ENCODE measurements around the gene CCDC148. TPM values are rescaled to one million over a fixed set of nuclear protein-coding genes. Genes with fewer than 3 reads are reported as not detected.

CCDC148 gene
- polyA plus RNA-seq, 2 of the 4 experiments (the other 2 are of a cell fraction) = 0.41 to 0.85 TPM

DNA sequence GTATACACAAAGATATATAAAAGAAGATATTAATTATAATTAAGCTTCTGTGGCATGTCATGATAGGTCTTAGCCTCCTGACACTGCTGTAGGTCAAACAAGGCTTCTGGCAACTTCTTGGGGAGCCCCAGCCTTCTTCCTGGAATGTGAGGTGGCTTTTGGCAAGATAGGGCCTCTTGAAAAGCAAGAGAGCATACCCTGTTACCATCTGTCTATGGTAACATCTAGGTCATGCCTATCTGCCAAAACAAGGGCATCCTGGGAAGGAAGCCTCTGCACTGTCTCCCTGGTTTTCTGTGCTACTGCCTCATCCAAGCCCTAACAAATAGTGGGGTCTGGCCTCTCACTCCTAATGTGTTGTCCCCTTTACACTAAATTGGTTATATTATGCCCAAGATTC lies 70.9 kb downstream of the CCDC148 start (continued):
- TF ChIP-seq KDM5A (IDR thresholded peaks at IDR 0.05) (no peak), MAZ (IDR thresholded peaks at IDR 0.05; ENCODE audit: borderline replicate concordance, low read depth, low read length) (no peak), ESRRA (IDR thresholded peaks at IDR 0.05; ENCODE audit: borderline replicate concordance, low read length) (no peak)

DNA sequence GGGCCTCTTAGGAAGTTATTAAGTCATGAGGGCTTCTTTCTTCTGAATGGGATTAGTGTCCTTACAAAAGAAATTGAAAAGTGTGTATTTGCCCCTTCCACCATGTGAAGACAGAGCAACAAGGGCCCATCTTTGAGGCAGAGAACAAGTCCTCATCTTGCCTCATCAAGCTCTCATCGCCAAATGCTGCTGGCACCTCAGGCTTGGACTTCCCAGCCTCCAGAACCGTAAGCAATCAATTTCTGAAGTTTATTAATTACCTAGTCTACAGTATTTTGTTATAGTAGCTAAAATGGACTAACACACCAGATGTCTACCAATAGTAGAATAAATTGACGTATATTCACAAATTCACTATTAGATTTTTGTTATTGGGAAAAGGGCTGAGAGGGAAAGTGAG lies 74.6 kb downstream of the CCDC148 start:
- POLR2A ChIA-PET = no interaction called here
- CTCF ChIA-PET = no interaction called here
- no peaks in the 10 kb centered on the region for H3K4me1 ChIP-seq
- TF ChIP-seq, protein P1, sequence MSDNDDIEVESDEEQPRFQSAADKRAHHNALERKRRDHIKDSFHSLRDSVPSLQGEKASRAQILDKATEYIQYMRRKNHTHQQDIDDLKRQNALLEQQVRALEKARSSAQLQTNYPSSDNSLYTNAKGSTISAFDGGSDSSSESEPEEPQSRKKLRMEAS (IDR thresholded peaks at IDR 0.05) = no peak
- TF ChIP-seq CBX2 (IDR thresholded peaks at IDR 0.05; ENCODE audit: borderline replicate concordance, low read depth) = no peak
- peaks cover 3% of the 10 kb centered on the region; the same call in 1 of the 3 replicates for H3K9me3 ChIP-seq
- H3K27ac ChIP-seq = no peak overlapping the region
- no peak overlapping the region for H3K4me2 ChIP-seq
- WGBS (ENCODE audit: missing lambda C conversion rate) = 67% methylated on average over 3 of the region's 3 CpGs
- FAIRE-seq (no peak), DNase-seq (ENCODE audit: low read depth in 1 of 2, low spot score in 1 of 2) (no peak), ATAC-seq (no peak)
- H3K4me3 ChIP-seq = no peak overlapping the region

DNA sequence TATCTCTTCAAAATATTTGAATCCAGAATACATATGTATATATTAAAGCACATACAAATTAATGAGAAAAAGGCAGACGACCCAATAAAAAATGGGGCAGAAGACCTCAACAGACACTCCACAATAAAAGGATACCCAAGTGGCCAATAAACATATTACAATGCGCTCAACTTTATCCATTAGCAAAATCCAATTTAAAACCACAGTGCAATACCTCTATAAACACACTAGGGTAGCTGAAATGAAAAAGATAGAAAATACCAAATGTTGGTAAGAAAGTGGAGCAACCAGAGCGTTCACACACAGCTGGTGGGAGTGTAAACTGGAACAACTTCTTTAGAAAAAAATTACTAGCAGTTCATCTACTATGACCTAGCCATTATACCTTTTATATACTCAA lies 75.3 kb downstream of the CCDC148 start:
- Histone ChIP-seq H3K9me3 (peaks cover 3% of the 10 kb centered on the region; the same call in 1 of the 3 replicates), H3K4me3 (no peak overlapping the region), H3K4me1 (no peaks in the 10 kb centered on the region), H3K27ac (no peak overlapping the region), H3K4me2 (no peak overlapping the region)
- CTCF ChIA-PET = no interaction called here
- no peak for DNase-seq (ENCODE audit: low read depth in 1 of 2, low spot score in 1 of 2)
- TF ChIP-seq HDAC2 (IDR thresholded peaks at IDR 0.05) (no peak), EHF (CRISPR knock-in tag; IDR thresholded peaks at IDR 0.05) (no peak), NFE2L2 (conservative IDR thresholded peaks at IDR 0.05; ENCODE audit: low read length) (no peak), EHMT2 (IDR thresholded peaks at IDR 0.05; ENCODE audit: low read depth) (no peak), JUN (IDR thresholded peaks at IDR 0.05) (no peak), POLR2A (IDR thresholded peaks at IDR 0.05; ENCODE audit: low read length) (no peak), CBX8 (IDR thresholded peaks at IDR 0.05) (no peak), NPAS2 (CRISPR knock-in tag; IDR thresholded peaks at IDR 0.05; ENCODE audit: borderline replicate concordance) (no peak), RNF2 (IDR thresholded peaks at IDR 0.05; ENCODE audit: borderline replicate concordance, low read depth) (no peak), MAFK (IDR thresholded peaks at IDR 0.05; ENCODE audit: partially characterized antibody) (no peak), ESRRA (IDR thresholded peaks at IDR 0.05; ENCODE audit: borderline replicate concordance, low read length) (no peak), FOSB (CRISPR knock-in tag; IDR thresholded peaks at IDR 0.05) (no peak), HOXB13 (CRISPR knock-in tag; IDR thresholded peaks at IDR 0.05; ENCODE audit: low read depth) (no peak), RCOR1 (IDR thresholded peaks at IDR 0.05; ENCODE audit: low read depth, low read length) (no peak), RAD21 (conservative IDR thresholded peaks at IDR 0.05 in 1 of 2, IDR thresholded peaks at IDR 0.05 in 1 of 2) (no peak), HOXB5 (CRISPR knock-in tag; IDR thresholded peaks at IDR 0.05) (no peak)
- TF ChIP-seq, protein P2, sequence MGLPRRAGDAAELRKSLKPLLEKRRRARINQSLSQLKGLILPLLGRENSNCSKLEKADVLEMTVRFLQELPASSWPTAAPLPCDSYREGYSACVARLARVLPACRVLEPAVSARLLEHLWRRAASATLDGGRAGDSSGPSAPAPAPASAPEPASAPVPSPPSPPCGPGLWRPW (IDR thresholded peaks at IDR 0.05) = no peak
- TF ChIP-seq, protein P3, sequence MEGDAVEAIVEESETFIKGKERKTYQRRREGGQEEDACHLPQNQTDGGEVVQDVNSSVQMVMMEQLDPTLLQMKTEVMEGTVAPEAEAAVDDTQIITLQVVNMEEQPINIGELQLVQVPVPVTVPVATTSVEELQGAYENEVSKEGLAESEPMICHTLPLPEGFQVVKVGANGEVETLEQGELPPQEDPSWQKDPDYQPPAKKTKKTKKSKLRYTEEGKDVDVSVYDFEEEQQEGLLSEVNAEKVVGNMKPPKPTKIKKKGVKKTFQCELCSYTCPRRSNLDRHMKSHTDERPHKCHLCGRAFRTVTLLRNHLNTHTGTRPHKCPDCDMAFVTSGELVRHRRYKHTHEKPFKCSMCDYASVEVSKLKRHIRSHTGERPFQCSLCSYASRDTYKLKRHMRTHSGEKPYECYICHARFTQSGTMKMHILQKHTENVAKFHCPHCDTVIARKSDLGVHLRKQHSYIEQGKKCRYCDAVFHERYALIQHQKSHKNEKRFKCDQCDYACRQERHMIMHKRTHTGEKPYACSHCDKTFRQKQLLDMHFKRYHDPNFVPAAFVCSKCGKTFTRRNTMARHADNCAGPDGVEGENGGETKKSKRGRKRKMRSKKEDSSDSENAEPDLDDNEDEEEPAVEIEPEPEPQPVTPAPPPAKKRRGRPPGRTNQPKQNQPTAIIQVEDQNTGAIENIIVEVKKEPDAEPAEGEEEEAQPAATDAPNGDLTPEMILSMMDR (IDR thresholded peaks at IDR 0.05) = no peak
- TF ChIP-seq, protein P4, sequence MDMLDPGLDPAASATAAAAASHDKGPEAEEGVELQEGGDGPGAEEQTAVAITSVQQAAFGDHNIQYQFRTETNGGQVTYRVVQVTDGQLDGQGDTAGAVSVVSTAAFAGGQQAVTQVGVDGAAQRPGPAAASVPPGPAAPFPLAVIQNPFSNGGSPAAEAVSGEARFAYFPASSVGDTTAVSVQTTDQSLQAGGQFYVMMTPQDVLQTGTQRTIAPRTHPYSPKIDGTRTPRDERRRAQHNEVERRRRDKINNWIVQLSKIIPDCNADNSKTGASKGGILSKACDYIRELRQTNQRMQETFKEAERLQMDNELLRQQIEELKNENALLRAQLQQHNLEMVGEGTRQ (IDR thresholded peaks at IDR 0.05) = no peak
- TF ChIP-seq, protein P1 (IDR thresholded peaks at IDR 0.05) = no peak
- WGBS (ENCODE audit: missing lambda C conversion rate) = 45% methylated on average over 3 of the region's 3 CpGs
- no peak for FAIRE-seq
- POLR2A ChIA-PET = no interaction called here
- ATAC-seq = peak in 1 of 2 experiments; percentile 61; a peak in 3 of 6 replicates
